Effector CD8-positive, alpha-beta T cell (primary cell): ENCODE results near the gene KRTAP5-8.
"Not testable (repeated sequence)": the region's sequence is repeated elsewhere in the genome, so short reads cannot be mapped to it uniquely, and the experiment has no call there.

Experiments used
- DNase-seq: peaks from one replicate; lab custom pipeline; 2025; lab: John Stamatoyannopoulos, UW

KRTAP5-8 gene

DNA sequence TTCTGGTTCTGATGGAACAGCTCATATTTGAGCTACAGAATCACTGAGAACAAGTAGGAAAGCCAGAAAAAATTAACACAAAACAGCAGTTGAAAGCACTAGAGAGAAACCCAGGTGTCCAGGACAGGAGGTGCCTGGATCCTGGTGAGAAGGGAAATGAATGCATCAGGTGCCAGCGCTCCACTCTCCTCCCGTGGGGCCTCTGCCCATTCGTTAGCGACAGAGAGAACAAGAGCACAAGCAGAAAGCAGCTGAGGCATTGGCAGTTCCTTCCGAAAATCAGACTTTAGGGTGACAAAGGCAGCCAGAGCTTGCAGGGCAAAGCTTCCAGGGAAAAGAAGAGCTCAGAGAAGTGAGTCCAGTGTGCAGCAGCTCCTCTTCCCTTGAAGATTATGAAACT is 30.7 kb upstream of the KRTAP5-8 start:
- no peak for DNase-seq

DNA sequence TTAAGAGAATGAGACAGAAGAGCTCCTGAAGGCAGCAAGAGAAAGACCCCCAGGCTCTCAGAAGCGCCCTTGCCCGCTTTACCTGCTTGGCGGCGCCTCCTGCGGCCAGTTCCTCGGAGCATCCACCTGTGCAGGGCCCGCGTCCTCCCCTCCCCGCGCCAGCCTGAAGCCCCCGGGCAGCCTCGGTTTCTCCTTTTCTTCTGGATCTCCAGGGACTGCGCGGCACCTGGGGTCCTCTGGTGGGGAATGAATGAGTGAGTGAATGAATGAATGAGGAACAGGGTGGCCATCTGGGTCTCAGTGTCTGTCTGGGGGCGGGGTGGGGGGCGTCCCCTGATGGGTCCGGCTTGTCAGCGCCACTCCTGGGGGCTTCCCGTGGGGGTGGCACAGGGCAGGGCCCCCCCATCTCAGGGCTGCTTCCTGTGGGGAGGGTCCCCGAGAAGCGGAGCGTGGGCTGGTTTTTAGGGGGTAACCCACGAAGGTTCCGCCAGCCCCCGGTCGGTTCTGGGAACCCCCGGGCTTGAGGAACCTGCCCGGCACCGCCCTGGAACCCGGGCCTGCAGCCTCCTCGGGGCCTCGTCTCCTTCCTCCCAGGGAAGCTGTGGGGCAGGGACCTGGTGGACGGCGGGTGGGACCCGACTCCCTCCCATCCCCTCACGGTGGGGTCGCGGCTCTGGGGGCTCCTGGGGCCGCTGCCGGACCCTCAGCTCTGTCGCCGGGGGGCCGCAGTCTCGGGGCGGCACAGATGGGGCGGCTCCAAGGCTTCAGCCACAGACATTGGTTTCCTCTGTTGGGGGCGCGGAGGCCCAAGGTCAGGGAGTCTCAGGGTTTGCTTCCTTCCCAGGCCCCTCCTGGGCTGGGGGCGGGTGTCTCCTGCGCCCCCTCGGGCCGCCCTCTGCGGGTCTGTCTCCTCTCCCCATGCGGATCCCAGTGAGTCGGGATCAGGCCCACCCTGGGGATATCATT is 19.0 kb upstream of the KRTAP5-8 start:
- DNase-seq, result no peak

GRCh38 chr11:71519546-71519945 is 18.3 kb upstream of the KRTAP5-8 start:
- no peak for DNase-seq

- no peak for DNase-seq
Observed at GRCh38 chr11:71525188-71525937, 12.5 kb upstream of the KRTAP5-8 start.

- no peak for DNase-seq
Observed at GRCh38 chr11:71525938-71526495, 11.8 kb upstream of the KRTAP5-8 start.

DNA sequence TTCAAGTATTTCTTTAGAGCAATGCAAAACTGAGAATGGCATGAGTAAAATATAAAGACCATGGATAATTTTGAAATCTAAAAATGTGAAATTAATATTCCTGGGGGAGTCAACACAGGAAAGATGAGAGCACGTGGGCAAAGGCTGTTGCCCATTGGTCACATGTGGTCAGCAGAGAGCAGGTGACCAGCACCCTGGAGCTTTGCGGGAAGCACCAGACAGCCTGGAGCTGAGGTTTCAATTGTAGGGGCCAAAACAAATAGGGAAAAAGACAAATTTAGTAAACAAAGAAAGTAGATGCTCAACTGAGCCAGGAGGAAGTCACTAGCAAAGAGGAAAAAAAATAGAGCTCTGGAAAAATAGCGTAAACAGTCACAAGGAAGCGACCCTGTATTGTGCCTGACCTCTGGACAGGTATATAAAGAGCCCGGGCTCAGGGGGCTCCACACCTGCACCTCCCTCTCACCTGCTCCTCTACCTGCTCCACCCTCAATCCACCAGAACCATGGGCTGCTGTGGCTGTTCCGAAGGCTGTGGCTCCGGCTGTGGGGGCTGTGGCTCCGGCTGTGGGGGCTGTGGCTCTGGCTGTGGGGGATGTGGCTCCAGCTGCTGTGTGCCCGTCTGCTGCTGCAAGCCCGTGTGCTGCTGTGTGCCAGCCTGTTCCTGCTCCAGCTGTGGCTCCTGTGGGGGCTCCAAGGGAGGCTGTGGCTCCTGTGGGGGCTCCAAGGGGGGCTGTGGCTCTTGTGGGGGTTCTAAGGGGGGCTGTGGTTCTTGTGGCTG is 10.8 kb upstream of the KRTAP5-8 start, which contains the start of gene KRTAP5-7:
Gene KRTAP5-7 (plus strand): TSS at position 472 of the 780 bp plus-strand sequence. CDS start 34 bp downstream, at position 506.
- DNase-seq, result not testable (repeated sequence)

GRCh38 chr11:71527576-71528210 is 10.1 kb upstream of the KRTAP5-8 start:
- no peak for DNase-seq

DNA sequence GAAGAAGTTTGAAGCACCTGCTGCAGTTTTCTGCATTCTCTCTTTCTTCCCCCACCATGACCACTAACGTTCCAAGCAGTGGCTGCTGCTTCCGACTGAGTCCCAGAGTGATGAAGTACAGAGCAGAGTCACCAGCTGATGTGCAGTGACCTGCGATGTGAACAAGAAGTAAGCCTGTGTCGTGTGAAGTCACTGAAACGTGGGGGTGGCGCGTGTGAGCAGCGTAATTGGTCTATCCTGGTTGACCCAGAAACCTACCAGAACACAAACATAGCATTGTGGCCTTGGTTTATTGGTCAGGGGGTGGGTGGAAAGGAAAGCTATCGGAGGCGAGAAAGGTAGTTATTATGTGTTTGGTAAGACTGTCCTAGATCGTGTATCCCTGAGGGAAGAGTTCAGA is 7.2 kb upstream of the KRTAP5-8 start:
- DNase-seq, result no peak

- no peak for DNase-seq
Observed at GRCh38 chr11:71532036-71532610, 5.7 kb upstream of the KRTAP5-8 start.

DNA sequence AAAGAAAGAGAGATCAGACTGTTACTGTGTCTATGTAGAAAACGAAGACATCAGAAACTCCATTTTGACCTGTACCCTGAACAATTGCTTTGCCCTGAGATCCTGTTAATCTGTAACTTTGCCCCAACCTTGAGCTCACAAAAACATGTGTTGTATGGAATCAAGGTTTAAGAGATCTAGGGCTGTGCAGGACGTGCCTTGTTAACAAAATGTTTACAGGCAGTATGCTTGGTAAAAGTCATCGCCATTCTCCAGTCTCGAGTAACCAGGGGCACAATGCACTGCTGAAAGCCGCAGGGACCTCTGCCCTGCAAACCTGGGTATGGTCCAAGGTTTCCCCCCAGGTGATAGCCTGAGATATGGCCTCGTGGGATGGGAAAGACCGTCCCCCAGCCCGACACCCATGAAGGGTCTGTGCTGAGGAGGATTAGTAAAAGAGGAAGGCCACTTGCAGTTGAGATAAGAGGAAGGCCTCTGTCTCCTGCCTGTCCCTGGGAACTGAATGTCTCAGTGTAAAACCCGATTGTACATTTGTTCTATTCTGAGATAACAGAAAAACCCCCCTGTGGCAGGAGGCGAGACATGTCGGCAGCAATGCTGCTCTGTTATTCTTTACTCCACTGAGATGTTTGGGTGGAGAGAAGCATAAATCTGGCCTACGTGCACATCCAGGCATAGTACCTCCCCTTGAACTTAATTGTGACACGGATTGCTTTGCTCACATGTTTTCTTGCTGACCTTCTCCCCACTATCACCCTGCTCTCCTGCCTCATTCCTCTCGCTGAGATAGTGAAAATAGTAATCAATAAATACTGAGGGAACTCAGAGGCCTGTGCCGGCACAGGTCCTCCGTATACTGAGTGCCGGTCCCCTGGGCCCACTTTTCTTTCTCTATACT is 2.9 kb upstream of the KRTAP5-8 start:
- DNase-seq, result not testable (repeated sequence)

- DNase-seq, result no peak
Observed at GRCh38 chr11:71535825-71536224, 2.0 kb upstream of the KRTAP5-8 start.

DNA sequence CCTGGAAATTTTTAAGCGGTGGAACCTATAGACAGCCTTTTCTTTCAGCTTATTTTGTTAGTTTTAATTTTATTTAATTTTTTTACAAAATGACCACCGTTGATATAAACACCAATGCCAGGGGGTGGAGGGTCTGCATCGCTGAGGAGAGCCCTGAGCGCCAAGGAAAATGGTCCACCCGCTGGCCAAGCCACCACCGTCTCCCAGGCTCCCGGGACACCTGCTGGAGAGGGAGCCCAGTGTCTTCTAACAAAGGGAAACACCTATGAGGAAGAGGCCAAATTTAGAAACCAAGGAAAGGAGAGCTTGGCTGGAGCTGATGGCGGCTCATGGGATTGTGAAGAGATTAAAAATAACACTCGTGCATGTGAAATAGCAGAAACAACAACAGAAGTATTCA is 288 bp upstream of the KRTAP5-8 start:
- DNase-seq, result no peak

- DNase-seq, result no peak
Observed at GRCh38 chr11:71538666-71538990, 803 bp downstream of the KRTAP5-8 start.

- no peak for DNase-seq
Observed at GRCh38 chr11:71539017-71539416, 1.2 kb downstream of the KRTAP5-8 start.

DNA sequence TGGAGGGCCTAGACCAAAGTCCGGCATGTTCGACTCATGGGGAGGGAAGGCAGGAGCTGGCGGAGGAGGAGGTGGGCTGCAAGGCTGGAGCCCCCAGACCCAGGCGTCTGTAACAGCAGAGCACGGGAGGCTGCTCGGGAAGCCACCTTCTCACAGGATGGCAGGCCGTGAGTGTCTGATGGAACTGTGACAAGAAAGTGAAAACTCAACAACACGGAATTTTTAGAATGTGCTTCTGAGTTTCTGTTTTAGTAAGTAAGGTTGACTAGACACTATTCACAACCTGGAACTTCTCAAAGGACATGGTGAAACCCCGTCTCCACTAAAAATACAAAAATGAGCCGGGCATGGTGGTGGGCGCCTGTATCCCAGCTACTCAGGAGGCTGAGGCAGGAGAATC is 2.1 kb downstream of the KRTAP5-8 start:
- not testable (repeated sequence) for DNase-seq

DNA sequence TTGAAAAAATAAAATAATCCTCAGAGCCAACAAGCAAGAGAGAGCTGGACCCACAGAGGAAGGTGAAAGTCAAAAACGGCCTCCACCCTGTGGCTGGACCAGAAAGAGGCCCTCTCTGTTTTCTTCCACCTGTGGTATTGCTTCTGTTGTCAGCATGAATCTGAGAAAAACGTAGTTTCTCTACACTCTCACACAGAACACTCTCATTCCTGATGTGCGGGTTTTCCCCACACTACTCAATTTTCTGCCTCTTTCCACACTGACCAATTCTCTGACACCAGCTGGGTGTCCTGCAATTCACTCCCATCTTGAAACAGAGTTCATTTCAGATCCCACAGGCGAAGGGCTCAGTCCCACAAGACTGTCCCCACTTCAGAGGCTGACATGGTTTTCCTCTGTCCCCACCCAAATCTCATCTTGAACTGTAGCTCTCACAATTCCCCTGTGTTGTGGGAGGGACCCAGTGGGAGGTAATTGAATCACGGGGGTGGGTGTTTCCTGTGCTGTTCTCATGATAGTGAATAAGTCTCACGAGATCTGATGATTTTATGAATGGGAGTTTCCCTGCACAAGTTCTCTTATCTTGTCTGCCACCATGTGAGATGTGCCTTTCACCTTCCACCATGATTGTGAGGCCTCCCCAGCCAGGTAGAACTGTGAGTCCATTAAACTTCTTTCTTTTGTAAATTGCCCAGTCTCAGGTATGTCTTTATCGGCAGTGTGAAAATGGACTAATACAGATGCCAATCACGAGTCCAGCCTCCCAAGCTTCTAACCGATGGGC is 2.9 kb downstream of the KRTAP5-8 start:
- not testable (repeated sequence) for DNase-seq

DNA sequence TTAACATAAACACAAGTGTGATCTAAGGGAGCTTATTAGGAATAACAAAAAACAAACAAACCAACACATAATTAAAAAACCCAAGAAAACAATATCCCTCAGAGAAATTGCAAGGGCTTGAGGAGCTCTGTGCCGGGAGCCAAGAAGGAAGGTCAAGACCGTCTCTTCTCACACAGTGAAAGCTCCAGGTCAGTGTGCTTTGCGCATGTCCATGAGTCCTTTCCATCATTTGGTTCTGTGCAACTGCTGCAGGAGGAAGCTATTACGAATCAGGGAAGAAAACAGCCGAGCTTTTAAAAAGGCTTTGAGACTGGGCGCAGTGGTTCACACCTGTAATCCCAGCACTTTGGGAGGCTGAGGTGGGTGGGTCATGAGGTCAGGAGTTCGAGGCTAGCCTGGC is 4.6 kb downstream of the KRTAP5-8 start:
- DNase-seq, result no peak

- no peak for DNase-seq
Observed at GRCh38 chr11:71542879-71543777, 5.3 kb downstream of the KRTAP5-8 start.
